GM21360 (cell line): ENCODE results near the gene USP53.
"Not testable (repeated sequence)": the region's sequence is repeated elsewhere in the genome, so short reads cannot be mapped to it uniquely, and the experiment has no call there.

Experiments
- ATAC-seq: cut with Tn5 transposase; IDR thresholded peaks from one replicate; pipeline ENCODE4 v1.9.1; 2021; ENCODE audit warnings: mild to moderate bottlenecking, moderate library complexity; ENCODE audit not compliant: unreplicated experiment

USP53 gene

DNA sequence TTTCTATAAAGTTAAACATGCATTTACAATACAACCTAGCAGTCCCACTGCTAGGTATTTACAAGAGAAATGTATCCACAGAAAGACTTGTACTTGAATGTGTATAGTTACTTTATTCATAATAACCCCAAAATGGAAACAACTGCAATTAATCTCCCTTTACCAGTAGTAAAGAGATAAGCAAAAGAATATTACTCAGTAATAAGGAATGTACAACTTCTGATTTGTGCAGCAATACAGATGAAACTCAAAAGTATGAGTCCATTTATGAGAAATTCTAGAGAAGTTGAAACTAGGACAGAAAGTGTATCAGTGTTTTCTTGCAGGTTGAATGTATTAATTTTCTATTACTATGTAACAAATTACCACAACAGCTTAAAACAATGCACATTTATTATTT, 15.2 kb downstream of the USP53 start:
- ATAC-seq, result no peak

DNA sequence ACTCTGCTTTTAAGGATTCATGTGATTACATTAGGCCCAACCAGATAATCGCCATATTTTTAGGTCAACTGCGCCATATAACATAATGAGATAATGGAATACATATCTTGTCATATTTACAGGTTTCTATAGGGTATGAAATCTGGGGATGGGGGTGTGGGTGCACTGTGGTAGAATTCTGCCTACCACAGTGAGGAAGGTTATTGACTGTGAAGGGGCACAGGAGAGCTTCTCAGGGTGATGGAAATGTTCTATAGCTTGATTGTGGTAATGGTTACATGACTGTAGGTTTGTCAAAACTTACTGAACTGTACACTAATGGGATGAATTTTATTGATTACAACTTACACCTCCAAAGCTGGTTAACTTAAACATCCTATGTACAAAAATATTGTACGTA, 15.9 kb downstream of the USP53 start:
- ATAC-seq, result no peak

DNA sequence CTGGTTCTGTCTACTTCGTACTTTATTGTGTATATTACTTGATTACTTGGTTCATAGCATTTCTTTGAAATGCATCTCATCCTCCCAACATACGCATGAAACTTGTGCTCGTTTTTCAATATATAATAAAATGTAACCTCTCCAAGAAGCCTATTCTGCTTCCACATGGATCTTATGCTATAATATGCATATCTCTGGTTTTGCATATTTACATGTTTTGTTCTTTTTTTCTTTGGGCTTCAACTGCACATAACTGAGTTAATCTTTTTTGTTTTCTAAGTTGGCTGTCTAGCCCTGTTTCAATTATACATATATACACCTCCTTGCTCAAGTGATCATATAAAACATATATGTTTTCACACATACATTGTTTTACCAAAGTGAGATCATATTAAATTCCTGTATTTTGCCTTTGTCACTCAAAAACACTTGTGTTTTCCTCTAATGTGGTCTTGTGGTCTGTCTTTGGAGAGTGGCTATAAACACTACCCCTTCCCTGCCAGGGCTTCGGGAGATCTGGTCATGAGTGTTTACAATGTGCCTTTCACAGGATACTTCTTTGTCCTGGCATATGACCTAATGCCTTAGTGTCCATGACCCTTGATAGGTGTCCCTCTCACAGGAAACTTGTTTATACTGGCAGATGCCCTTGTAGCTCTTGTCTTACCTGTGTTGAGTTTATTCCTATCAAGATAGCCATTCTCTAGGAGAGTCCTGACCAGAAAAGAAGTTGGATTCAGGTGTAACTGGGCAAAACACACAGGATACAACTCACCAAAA, 17.6 kb downstream of the USP53 start:
- ATAC-seq, result no peak

- no peak for ATAC-seq
Observed at GRCh38 chr4:119231491-119231890, 19.0 kb downstream of the USP53 start.

GRCh38 chr4:119232286-119232685, 19.8 kb downstream of the USP53 start:
- ATAC-seq, result no peak

GRCh38 chr4:119233191-119233590, 20.7 kb downstream of the USP53 start:
- ATAC-seq, result no peak

DNA sequence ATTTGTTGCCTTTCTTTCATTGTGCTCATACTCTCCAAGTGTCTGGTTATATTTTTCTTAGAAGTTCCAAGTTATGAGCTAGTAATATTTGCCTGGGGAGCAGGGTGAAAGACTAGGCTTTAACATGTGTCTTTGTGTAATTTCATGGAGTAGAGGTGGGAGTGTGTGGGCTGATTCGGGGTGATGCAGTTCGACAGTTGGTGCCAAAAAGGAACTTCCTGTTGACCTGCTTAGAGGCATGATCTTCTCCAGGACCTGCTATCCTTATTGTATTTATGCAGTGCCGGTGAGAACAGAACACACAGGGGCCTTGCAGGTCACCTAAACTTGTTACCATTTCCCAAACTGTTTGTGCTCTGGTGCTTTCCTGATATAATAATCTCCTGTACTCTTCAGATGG, 21.2 kb downstream of the USP53 start:
- ATAC-seq, result no peak

DNA sequence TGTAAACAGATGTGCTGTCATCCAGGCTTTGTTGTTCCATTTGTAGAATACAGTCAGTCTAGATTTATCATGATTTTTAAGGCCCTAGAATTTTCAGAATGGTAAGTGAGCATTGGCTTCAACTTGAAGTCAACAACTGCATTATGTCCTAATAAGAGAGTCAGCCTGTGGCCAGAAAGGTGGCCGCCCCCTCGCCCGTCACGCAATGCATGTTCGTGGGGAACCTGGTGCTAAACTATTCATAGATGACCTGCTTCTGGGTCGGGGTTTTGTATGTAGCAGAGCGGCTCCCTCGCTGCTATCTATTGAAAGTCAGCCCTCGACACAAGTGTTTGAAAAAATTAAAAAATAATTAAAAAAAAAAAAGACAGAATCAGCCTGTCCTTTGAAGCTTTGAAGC, 24.7 kb downstream of the USP53 start:
- ATAC-seq, result no peak

DNA sequence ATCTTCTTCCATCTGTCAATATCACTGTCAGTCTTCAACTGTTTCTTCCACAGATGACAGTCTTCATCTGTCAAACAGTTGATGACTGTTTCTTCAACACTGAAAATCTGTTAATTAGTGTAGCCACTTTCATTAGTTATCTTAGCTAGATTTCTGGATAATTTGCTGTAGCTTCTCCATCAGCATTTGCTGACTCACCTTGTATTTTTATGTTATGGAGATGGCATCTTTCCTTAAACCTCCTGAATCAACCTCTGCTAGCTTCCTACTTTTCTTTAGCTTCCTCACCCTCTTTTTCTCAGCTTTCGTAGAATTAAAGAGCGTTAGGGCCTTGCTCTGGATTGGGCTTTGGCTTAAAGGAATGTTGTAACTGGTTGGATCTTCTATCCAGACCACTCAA, 25.1 kb downstream of the USP53 start:
- ATAC-seq, result no peak

DNA sequence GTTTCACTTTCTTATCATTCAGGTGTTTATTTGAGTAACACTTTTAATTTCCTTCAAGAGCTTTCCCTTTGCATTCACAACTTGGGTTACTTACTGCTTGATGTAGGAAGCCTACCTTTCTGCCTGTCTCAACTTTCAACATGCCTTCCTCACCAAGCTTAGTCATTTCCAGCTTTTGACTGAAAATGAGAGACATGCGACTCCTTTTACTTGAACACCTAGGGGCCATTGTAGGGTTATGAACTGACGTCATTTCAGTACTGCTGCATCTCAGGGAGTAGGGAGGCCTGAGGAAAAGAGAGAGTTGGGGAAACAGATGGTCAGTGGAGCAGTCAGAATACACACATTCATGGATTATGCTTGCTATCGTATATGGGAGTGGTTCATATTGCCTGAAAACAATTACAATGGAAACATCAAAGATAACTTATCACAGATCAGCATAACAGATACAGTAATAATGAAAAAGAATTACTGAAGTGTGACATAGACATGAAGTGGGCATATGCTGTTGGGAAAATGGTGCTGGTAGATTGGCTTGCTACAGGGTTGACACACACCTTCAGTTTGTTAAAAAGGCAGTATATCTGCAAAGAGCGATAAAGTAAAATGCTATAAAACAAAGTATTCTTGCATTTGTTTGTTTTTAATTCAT, 25.7 kb downstream of the USP53 start:
- ATAC-seq, result peak; percentile 99

GRCh38 chr4:119240128-119240527, 27.6 kb downstream of the USP53 start:
- no peak for ATAC-seq

DNA sequence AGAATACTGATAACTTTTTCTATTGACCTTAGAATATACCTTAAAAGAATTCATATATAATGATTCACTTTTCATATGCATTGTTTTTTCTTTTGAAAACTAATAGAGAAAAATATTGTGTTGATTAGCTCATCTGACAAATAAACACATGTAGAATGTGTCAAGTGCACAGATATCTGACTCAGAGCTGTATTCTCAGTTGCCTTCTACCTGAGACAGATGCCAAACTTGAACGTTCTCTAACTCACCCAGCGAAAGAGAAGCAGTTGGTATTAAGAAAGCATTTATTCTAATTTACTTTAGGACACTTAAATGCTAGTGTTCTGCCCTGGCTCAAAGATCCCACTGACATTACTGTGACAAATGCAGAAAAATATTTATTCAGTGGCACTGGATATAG, 28.1 kb downstream of the USP53 start:
- ATAC-seq, result no peak

- no peak for ATAC-seq
Observed at GRCh38 chr4:119242417-119242816, 29.9 kb downstream of the USP53 start.

DNA sequence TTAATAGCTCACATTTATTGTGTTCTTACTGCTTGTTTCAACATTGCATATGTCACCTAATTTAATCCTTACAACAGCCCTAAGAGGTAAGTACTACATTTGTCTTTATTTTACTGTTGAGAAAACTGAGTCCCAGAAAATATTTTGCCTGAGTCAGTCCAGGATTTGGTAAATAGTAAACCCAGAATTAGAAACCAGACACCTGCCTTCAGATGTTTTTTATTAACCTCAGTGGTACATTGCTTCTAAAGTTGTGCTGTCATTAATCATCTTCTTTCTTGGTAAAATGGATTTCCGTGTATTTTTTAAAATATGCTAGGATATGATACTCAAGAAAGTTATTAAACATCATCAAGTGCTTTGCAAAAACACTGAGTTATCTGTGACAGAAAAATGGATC, 31.4 kb downstream of the USP53 start:
- ATAC-seq, result no peak

- ATAC-seq, result no peak
Observed at GRCh38 chr4:119244344-119244743, 31.8 kb downstream of the USP53 start.

- no peak for ATAC-seq
Observed at GRCh38 chr4:119244832-119245231, 32.3 kb downstream of the USP53 start.

DNA sequence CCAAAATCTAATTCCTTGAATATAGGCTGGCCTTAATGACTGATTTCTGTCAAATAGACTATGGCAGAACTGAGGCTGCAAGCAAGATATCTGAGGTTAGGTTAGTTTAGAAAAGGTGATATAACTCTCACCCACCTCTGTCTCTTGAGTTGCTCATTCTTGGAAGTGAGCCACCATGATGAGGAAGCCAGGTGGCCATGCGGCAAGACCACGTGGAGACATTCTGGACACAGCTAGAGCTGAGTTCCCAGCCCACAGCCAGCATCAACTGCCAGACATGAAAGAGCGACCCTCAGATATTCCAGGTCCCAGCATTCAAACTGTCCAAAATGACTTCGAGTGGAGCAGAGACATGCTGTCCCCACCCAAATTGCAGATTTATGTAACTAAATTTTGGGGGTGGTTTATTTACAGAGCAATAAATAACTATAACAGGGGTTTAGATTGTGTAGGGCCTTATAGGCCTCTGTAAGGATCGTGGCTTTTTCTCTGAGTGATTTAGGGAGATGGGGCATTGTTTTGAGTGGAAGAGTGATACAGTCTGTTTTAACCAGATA, 33.7 kb downstream of the USP53 start:
- ATAC-seq, result no peak

DNA sequence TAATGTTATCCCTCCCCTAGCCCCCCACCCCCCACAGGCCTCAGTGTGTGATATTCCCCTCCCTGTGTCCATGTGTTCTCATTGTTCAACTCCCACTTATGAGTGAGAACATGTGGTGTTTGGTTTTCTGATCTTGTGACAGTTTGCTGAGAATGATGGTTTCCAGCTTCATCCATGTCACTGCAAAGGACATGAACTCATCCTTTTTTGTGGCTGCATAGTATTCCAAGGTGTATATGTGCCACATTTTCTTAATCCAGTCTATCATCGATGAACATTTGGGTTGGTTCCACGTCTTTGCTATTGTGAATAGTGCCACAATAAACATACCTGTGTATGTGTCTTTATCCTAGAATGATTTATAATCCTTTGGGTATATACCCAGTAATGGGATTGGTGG, 38.5 kb downstream of the USP53 start:
- not testable (repeated sequence) for ATAC-seq

- ATAC-seq, result not testable (repeated sequence)
Observed at GRCh38 chr4:119255223-119255622, 42.7 kb downstream of the USP53 start.

- no peak for ATAC-seq
Observed at GRCh38 chr4:119260528-119260927, 48.0 kb downstream of the USP53 start.

- ATAC-seq, result no peak
Observed at GRCh38 chr4:119261986-119262385, 49.5 kb downstream of the USP53 start.

- no peak for ATAC-seq
Observed at GRCh38 chr4:119264743-119265142, 52.2 kb downstream of the USP53 start.
